Hematopoietic multipotent progenitor cell (in vitro differentiated cells): ENCODE data around the gene OR14I1. TPM values are rescaled to one million over a fixed set of nuclear protein-coding genes. Genes with fewer than 3 reads are reported as not detected.
"Not testable (repeated sequence)": the region's sequence is repeated elsewhere in the genome, so short reads cannot be mapped to it uniquely, and the experiment has no call there.

Experiments
- DNase-seq, 3 donors: peaks; one replicate each; pipeline ENCODE4 v3.0.0-alpha.2; 2011 to 2015; ENCODE audit warnings: low read depth in 2 of 3, low spot score in 2 of 3
- small RNA-seq: library from RNA; depleted of rRNA; stranded (forward); fragments of <200 nt; gene quantifications from one replicate; pipeline ENCODE3, GENCODE V24; 2012
- total RNA-seq: library from RNA; depleted of rRNA; stranded (reverse); fragments of >200 nt; gene quantifications from one replicate; pipeline ENCODE4 v1.2.3, GENCODE V29; 2012

Gene OR14I1
- total RNA-seq, 1 donor = not detected

DNA sequence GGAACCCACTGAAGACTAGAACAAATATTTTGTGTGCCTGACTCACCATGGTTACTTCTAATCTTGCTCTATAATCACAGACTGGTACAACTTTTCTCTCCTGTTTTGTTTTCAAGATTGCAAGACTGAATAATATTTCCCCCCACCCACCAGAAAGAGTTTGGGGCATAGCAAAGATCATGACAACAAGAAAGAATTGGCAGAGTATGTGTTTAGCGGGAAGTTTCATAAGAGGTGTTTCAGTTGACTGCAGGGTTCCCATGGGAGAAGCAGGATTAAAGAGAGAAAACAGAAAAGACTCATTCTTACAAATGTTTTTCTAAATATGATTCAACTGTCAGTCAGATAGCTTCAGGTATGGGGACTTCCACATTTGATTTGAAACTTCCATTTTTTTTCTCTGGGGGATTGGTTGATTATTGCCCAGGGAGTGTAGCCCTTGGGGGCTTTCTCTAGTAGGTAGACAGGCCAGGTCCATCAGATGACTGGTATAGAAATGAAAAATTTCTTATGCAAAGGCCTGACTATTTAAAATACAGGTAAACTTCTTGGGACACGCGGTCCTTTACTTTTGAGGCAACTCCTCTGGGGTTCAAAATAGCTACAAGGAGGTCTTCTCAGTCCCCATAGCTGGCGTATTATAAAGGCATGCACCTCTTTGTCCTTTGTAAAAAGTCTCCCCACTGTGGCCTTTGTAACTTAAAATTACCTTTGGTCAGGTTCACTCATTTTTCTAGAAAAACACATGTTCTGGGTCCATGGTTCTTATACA is 13.9 kb downstream of the OR14I1 start:
- DNase-seq = no peak

DNA sequence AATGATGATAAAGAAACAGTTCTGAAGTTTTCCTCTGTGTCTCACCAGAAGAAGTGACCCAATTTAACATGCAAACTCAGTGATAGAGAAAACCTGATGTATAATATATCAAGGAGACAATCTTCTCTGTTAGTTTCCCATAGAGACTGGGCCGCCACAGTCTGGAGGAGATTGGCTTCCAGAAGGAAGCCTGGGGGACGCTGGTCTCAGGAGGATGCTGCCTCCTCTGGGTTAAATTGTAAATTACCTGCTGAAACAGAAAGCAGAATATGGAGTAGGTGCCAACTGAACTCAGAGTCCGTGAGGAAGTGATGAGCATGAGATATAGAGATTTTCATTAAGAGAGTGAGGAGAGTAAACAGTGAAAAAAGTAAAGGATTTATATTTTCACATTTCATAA is 15.8 kb downstream of the OR14I1 start:
- peak in 2 of 3 donors; percentile 52 to 62 for DNase-seq

DNA sequence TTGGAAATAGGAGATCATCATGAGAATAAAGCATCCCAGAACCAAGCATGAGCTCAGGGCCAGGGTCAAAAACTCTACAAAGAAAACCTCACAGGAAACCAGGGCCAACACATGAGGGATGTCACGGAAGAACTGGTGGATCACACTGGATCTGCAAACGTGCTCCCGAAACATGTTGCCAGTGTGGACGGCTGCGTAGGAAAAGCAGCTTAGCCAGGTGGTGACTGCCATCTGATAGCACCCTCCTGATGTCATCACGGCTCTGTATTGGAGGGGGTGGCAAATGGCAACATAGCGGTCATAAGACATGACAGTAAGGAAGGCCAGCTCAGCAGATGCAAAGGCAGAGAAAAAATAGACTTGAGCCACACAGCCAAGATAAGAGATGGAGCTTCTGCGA is 20.9 kb downstream of the OR14I1 start:
- no peak for DNase-seq

DNA sequence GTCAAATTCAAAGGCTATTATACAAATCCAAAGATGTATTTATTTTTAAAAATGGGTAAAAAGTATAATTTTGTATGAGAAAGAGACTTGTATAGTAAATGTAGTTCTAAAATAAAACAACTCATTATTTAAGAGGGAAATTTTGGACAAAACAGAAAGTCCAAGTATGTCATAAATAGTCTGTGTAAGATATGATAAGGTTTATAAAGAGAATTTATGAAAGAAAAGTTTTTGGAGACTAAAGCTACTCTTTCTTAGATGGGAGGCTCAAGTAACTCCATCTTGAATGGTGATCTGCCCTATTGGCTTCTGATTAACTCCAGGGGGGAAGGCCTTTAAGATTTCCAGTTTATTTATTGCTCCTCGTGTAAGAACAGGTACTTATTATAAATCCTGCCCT is 32.6 kb downstream of the OR14I1 start:
- DNase-seq = no peak

DNA sequence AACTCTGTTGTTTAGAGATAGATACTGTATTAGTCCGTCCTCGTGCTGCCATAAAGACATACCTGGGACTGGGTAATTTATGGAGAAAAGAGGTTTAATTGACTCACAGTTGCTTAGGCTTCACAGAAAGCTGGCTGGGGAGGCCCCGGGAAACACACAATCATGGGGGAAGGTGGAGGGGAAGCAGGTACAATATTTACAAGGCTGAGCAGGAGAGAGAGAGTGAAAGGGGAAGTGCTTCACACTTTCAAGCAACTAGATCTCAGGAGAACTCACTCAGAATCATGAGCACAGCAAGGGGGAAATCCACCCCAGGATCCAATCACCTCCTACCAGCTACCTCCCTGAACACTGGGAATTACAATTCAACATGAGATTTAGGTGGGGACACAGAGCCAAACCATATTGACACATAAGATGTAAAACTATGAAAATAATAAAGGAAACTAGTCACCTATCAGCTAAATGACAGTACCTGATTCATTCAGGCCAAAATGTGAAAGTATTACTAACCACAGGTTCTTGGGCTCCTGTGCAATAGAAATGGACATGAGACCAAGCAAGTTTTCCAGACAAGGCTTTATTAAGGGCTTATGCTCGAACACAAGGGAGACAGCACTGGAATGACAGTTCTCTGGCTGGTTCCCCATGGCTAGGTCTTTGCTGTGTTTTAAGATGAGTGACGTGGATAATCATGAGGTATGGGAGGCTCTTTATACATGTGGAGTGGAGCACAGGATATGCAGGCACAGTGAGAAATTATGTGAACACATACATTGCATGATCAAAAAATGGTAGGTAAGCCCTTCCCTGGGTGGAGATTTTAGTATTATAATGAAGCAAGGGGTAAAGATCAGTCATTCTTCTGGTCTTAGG is 38.9 kb downstream of the OR14I1 start:
- peak in 2 of 3 donors; percentile 5 to 18 for DNase-seq

DNA sequence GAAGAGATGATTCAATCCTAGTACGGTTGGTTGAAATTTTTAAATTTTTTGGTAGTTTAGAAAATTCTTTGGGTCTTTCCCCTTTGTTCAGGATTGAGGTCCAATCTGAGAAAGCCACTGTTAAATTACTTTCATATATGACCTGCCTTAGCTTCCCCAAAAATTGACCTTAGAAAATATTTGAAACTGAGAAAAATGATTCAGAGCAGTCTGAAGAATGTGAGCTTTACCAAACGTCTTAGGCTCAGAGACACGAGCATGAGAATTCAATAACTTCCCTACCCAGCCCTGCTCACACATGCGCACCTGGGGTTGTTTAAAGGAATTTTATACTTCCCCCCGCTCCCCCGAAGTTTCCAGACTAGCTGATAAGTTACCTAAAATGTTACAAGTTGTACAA is 45.8 kb downstream of the OR14I1 start:
- not testable (repeated sequence) for DNase-seq

DNA sequence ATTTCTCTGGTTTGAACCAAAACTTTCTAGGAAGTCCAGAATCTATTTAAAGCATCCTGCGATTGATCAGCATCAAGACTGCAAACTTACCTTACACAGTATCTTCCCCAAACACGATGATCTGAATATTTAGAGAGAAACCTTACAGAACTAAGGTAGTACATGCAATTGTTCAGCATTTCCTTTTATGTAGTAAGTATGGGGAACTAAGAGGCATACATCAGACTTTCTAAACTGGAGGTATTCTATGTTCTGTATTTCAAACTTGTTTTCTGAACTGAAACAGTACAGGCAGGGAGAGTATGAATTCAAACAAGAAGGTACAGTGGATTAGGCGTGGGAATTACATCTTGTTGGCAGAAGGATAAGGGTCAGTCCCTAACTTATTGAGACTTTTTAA is 47.2 kb downstream of the OR14I1 start, which contains the start of gene OR2T27:
TSS of gene OR2T27 (minus strand) at position 175 of the 400 bp plus-strand sequence. CDS start 4,644 bp downstream, outside the sequence.
- not testable (repeated sequence) for DNase-seq

Small RNAs within 50 kb of the gene (small RNA-seq; reads per million reads assigned to genes)
- gene AHCYP8 = not detected

Other genes with a start within 250 kb of the OR14I1 start
- under 0.01 TPM for gene OR2T3, start 229.4 kb downstream of the OR14I1 start, total RNA-seq
- gene OR2T5, start 214.2 kb downstream of the OR14I1 start, total RNA-seq = not detected
- not detected for gene OR2G6, start 194.7 kb downstream of the OR14I1 start, total RNA-seq
- not detected for gene OR2T29, start 140.0 kb downstream of the OR14I1 start, total RNA-seq
- under 0.01 TPM for gene OR2T34, start 128.0 kb downstream of the OR14I1 start, total RNA-seq
- not detected for gene OR2T10, start 105.1 kb downstream of the OR14I1 start, total RNA-seq
- not detected for gene OR2T11, start 67.7 kb downstream of the OR14I1 start, total RNA-seq
- not detected for gene OR2T35, start 57.5 kb downstream of the OR14I1 start, total RNA-seq
- not detected for gene OR2T27, start 47.2 kb downstream of the OR14I1 start, total RNA-seq
- 0.54 TPM for gene LYPD8, start 53.0 kb upstream of the OR14I1 start, total RNA-seq
- 21.0 TPM for gene SH3BP5L, start 123.1 kb upstream of the OR14I1 start, total RNA-seq
- 73.2 TPM for gene ZNF672, start 135.5 kb upstream of the OR14I1 start, total RNA-seq
- gene ZNF692, start 156.3 kb upstream of the OR14I1 start, total RNA-seq = 23.4 TPM
- gene PGBD2, start 203.5 kb upstream of the OR14I1 start, total RNA-seq = 10.8 TPM